Epithelial cell of proximal tubule (primary cell): Measurements from ENCODE around the gene BCL2A1. TPM values are rescaled to one million over a fixed set of nuclear protein-coding genes. Genes with fewer than 3 reads are reported as not detected.
"Not testable (repeated sequence)": the region's sequence is repeated elsewhere in the genome, so short reads cannot be mapped to it uniquely, and the experiment has no call there.

Experiments used
- DNase-seq: peaks from one replicate; pipeline ENCODE4 v3.0.0-alpha.2; 2011; ENCODE audit warnings: low read depth
- H3K4me3 ChIP-seq: 2 replicates; pipeline ENCODE4 v1.5.1; 2011; ENCODE audit warnings: low read depth, mild to moderate bottlenecking, low read length
- total RNA-seq: library from RNA; depleted of rRNA; stranded (reverse); fragments of >200 nt; gene quantifications from 2 replicates; pipeline ENCODE4 v1.2.3, GENCODE V29; 2015
- TF ChIP-seq, protein P1 (sequence below): conservative IDR thresholded peaks from 2 replicates; pipeline ENCODE4 v1.5.1; 2012; ENCODE audit warnings: low read depth, mild to moderate bottlenecking, low read length

BCL2A1 gene
- total RNA-seq, 1 donor from 2014 or later, result 3.5 TPM

DNA sequence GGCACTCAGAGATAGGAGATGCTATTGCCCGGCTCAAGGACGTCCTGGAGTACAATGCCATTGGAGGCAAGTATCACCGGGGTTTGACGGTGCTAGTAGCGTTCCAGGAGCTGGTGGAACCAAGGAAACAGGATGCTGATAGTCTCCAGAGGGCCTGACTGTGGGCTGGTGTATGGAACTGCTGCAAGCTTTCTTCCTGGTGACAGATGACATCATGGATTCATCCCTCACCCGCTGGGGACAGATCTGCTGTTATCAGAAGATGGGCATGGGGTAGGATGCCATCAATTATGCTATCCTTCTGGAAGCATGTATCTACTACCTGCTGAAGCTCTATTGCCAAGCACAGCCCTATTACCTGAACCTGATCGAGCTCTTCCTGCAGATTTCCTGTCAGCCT lies 26.4 kb downstream of the BCL2A1 start:
- H3K4me3 ChIP-seq, result no peak overlapping the region
- no peak for DNase-seq
- TF ChIP-seq, protein P1, sequence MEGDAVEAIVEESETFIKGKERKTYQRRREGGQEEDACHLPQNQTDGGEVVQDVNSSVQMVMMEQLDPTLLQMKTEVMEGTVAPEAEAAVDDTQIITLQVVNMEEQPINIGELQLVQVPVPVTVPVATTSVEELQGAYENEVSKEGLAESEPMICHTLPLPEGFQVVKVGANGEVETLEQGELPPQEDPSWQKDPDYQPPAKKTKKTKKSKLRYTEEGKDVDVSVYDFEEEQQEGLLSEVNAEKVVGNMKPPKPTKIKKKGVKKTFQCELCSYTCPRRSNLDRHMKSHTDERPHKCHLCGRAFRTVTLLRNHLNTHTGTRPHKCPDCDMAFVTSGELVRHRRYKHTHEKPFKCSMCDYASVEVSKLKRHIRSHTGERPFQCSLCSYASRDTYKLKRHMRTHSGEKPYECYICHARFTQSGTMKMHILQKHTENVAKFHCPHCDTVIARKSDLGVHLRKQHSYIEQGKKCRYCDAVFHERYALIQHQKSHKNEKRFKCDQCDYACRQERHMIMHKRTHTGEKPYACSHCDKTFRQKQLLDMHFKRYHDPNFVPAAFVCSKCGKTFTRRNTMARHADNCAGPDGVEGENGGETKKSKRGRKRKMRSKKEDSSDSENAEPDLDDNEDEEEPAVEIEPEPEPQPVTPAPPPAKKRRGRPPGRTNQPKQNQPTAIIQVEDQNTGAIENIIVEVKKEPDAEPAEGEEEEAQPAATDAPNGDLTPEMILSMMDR, result no peak

DNA sequence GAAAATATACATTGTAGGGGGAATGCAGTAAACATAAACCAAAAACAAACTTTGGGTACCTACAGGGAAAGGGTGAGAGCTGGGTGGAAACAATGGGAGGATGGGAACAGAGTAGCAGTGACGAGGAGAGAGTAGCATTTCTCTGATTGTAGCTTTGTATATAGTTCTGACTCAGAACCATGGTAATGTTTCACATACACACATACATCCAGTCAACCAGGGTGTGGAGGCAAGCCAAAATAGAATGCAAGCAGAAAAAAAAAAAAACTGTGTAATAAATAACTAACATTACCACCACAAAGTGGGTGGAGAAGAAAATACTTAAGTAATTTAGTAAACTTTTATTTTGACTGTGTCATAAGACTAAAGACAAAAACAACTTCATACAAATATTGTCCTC lies 27.2 kb downstream of the BCL2A1 start:
- no peak overlapping the region for H3K4me3 ChIP-seq
- TF ChIP-seq, protein P1, result no peak
- DNase-seq, result no peak

DNA sequence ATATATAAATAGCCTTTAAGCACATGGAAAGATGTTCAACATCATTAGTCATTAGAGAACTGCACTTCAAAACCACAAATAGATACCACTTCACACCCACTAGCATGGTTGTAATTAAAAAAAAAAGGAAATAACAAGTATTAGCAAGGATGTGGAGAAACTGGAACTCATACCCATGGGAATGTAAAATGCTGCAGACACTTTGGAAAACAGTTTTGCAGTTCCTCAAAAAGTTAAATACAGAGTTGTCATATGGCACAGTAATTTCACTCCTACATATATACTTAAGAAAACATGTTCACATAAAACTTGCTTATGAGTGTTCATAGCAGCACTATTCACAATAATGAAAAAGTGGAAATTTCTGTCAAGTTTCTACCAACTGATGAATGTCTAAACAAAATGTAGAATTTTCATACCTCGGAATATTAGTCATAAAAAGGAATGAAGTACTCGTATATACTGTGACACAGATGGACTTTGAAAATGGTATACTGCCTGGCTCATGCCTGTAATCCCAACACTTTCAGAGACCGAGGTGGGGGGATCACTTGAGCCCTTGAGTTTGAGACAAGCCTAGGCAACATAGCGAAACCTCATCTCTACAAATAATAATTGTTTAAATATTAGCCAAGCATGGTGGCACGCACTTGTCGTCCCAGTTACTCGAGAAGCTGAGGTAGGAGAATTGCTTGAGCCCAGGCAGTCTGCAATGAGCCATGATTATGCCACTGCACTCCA lies 28.1 kb downstream of the BCL2A1 start:
- no peak for DNase-seq
- TF ChIP-seq, protein P1, result no peak

DNA sequence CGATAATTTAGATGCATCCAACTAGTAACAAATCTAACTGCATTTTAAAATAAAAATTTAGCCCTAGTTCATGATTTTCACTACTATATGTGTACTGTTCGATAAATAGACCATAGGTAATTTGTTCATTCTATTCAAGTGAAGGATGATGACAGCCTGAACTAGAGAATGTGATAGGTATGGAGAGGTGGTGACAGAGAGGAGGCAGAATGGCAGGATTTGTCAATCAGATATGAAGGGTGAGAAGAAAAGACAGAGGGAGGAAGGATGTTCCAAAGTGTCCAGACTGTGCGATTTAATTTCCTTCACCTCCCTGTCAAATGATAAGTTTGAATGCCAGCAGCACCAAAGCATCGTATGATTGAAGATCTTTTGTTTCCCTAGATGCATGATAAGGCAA lies 31.6 kb downstream of the BCL2A1 start:
- TF ChIP-seq, protein P1, result no peak
- no peak for DNase-seq
- H3K4me3 ChIP-seq, result no peak overlapping the region

More for the DNA sequence above, 28.1 kb downstream of the BCL2A1 start:
- no peak overlapping the region for H3K4me3 ChIP-seq

DNA sequence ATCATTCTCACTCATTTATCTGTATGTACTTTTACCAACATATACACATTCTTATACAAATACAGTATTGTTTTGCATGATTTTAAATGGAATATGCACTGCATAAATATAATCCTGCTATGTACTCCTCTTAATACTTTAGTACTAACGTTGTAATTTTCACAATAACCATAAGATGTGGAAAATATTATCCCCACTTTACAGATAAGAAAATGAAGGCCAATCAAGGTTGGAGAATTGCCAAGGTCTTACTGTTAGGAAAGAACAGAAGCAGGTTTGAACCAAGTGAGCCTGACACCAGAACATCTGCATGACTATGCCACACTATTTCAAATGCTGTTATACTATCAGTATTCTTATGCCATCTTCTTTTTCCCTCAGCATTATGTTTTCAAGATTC lies 32.9 kb downstream of the BCL2A1 start:
- H3K4me3 ChIP-seq, result no peak overlapping the region
- DNase-seq, result no peak
- TF ChIP-seq, protein P1, result no peak

DNA sequence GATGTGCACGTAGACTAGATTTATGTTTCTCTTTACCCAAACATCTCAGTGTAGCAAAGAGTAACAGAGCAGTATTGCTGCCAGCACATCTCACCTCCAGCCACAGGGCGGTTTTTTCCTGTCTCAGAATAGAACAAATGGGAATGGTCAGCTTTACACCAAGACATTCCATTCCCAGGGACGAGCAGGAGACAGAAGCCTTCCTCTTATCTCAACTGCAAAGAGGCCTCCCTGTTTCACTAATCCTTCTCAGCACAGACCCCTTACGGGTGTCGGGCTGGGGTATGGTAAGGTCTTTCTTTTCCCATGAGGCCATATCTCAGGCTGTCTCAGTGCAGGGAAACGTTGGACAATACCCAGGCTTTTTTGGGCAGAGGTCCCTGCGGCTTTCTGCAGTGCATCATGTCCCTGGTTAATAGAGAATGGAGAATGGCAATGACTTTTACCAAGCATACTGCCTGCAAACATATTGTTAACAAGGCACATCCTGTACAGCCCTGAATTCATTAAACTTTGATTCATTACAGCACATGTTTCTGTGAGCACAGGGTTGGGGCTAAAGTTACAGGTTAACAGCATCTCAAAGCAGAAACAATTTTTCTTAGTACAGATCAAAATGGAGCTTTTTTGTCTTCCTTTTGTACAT lies 35.3 kb downstream of the BCL2A1 start:
- DNase-seq, H3K4me3 ChIP-seq: not testable (repeated sequence)

DNA sequence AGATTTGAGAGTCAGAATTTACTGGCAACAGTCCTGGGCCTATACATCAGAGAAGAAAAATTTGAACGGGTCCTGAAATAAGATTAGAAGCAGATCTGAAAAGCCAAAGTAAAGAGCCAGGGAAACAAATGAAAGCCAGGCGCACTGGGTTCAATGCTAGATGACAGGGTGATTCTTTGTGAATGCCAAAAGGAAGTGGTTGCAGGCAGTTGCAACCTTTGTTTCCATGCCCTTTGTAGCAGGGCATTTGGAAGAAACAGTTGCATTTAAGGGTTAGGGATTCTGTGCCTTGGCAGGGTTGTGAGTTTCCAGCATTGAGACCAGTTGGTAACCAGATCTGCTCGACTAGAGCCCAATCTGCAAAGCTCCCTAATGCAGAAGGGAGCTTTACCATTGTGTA lies 37.8 kb downstream of the BCL2A1 start:
- TF ChIP-seq, protein P1, result no peak
- H3K4me3 ChIP-seq, result no peak overlapping the region
- no peak for DNase-seq
